ENCODE results near the gene PTGES2. TPM values are rescaled to one million over a fixed set of nuclear protein-coding genes. Genes with fewer than 3 reads are reported as not detected.

PTGES2 gene
- total and polyA plus RNA-seq, 2 of the 13 experiments (the other 11 are each of a cell fraction or from before 2014, with no cell fraction given), result 63.7 to 79.8 TPM

- TF ChIP-seq, protein P1, sequence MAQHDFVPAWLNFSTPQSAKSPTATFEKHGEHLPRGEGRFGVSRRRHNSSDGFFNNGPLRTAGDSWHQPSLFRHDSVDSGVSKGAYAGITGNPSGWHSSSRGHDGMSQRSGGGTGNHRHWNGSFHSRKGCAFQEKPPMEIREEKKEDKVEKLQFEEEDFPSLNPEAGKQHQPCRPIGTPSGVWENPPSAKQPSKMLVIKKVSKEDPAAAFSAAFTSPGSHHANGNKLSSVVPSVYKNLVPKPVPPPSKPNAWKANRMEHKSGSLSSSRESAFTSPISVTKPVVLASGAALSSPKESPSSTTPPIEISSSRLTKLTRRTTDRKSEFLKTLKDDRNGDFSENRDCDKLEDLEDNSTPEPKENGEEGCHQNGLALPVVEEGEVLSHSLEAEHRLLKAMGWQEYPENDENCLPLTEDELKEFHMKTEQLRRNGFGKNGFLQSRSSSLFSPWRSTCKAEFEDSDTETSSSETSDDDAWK (CRISPR knock-in tag; IDR thresholded peaks at IDR 0.05), result no peak
- no peak for TF ChIP-seq JUND (CRISPR knock-in tag; IDR thresholded peaks at IDR 0.05)
- peak; percentile 76; the same call in 1 of the 2 replicates for TF ChIP-seq IRF2 (CRISPR knock-in tag; IDR thresholded peaks at IDR 0.05)
- peak; percentile 40; the same call in 1 of the 2 replicates for TF ChIP-seq NCOA2 (CRISPR knock-in tag; IDR thresholded peaks at IDR 0.05)
- TF ChIP-seq HDAC2 (CRISPR knock-in tag; IDR thresholded peaks at IDR 0.05), result peak; percentile 73; the same call in 1 of the 2 replicates
- peak; percentile 51 for TF ChIP-seq SOX5 (CRISPR knock-in tag; IDR thresholded peaks at IDR 0.05; ENCODE audit: borderline replicate concordance)
- TF ChIP-seq ARNT2 (CRISPR knock-in tag; IDR thresholded peaks at IDR 0.05; ENCODE audit: low read depth), result no peak
- TF ChIP-seq, protein P2, sequence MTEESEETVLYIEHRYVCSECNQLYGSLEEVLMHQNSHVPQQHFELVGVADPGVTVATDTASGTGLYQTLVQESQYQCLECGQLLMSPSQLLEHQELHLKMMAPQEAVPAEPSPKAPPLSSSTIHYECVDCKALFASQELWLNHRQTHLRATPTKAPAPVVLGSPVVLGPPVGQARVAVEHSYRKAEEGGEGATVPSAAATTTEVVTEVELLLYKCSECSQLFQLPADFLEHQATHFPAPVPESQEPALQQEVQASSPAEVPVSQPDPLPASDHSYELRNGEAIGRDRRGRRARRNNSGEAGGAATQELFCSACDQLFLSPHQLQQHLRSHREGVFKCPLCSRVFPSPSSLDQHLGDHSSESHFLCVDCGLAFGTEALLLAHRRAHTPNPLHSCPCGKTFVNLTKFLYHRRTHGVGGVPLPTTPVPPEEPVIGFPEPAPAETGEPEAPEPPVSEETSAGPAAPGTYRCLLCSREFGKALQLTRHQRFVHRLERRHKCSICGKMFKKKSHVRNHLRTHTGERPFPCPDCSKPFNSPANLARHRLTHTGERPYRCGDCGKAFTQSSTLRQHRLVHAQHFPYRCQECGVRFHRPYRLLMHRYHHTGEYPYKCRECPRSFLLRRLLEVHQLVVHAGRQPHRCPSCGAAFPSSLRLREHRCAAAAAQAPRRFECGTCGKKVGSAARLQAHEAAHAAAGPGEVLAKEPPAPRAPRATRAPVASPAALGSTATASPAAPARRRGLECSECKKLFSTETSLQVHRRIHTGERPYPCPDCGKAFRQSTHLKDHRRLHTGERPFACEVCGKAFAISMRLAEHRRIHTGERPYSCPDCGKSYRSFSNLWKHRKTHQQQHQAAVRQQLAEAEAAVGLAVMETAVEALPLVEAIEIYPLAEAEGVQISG (CRISPR knock-in tag; IDR thresholded peaks at IDR 0.05), result peak; percentile 76
- TF ChIP-seq MAFG (CRISPR knock-in tag; IDR thresholded peaks at IDR 0.05), result no peak
- TF ChIP-seq ISL2 (CRISPR knock-in tag; IDR thresholded peaks at IDR 0.05), result 0 out of 2 replicates have a peak, but pooled peaks have one; percentile 50
- no peak for TF ChIP-seq ZNF577 (CRISPR knock-in tag; IDR thresholded peaks at IDR 0.05; ENCODE audit: borderline replicate concordance, low read depth)
- no peak for TF ChIP-seq MAFF (IDR thresholded peaks at IDR 0.05; ENCODE audit: low read depth, low read length)
- 0 out of 2 replicates have a peak, but pooled peaks have one; percentile 26 for TF ChIP-seq NR0B2 (CRISPR knock-in tag; IDR thresholded peaks at IDR 0.05)
- TF ChIP-seq FOXA3 (CRISPR knock-in tag; IDR thresholded peaks at IDR 0.05), result peak; percentile 58; the same call in 1 of the 2 replicates
- no peak for TF ChIP-seq MYC (CRISPR knock-in tag; IDR thresholded peaks at IDR 0.05; ENCODE audit: borderline replicate concordance)
- TF ChIP-seq ZNF747 (CRISPR knock-in tag; IDR thresholded peaks at IDR 0.05; ENCODE audit: borderline replicate concordance), result no peak
- 0 out of 2 replicates have a peak, but pooled peaks have one; percentile 35 for TF ChIP-seq GTF3A (CRISPR knock-in tag; conservative IDR thresholded peaks at IDR 0.05)
- no peak for TF ChIP-seq RAD51 (IDR thresholded peaks at IDR 0.05; ENCODE audit: borderline replicate concordance)
- TF ChIP-seq ZNF550 (CRISPR knock-in tag; IDR thresholded peaks at IDR 0.05; ENCODE audit: borderline replicate concordance), result no peak
- TF ChIP-seq, protein P3, sequence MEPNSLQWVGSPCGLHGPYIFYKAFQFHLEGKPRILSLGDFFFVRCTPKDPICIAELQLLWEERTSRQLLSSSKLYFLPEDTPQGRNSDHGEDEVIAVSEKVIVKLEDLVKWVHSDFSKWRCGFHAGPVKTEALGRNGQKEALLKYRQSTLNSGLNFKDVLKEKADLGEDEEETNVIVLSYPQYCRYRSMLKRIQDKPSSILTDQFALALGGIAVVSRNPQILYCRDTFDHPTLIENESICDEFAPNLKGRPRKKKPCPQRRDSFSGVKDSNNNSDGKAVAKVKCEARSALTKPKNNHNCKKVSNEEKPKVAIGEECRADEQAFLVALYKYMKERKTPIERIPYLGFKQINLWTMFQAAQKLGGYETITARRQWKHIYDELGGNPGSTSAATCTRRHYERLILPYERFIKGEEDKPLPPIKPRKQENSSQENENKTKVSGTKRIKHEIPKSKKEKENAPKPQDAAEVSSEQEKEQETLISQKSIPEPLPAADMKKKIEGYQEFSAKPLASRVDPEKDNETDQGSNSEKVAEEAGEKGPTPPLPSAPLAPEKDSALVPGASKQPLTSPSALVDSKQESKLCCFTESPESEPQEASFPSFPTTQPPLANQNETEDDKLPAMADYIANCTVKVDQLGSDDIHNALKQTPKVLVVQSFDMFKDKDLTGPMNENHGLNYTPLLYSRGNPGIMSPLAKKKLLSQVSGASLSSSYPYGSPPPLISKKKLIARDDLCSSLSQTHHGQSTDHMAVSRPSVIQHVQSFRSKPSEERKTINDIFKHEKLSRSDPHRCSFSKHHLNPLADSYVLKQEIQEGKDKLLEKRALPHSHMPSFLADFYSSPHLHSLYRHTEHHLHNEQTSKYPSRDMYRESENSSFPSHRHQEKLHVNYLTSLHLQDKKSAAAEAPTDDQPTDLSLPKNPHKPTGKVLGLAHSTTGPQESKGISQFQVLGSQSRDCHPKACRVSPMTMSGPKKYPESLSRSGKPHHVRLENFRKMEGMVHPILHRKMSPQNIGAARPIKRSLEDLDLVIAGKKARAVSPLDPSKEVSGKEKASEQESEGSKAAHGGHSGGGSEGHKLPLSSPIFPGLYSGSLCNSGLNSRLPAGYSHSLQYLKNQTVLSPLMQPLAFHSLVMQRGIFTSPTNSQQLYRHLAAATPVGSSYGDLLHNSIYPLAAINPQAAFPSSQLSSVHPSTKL (CRISPR knock-in tag; IDR thresholded peaks at IDR 0.05), result peak; percentile 53
- no peak for TF ChIP-seq ZNF816 (CRISPR knock-in tag; IDR thresholded peaks at IDR 0.05; ENCODE audit: borderline replicate concordance)
These were observed 9.7 kb downstream of the PTGES2 start (continued) for GRCh38 chr9:128117613-128118471.
